ENCODE data around the gene CPB1. TPM values are rescaled to one million over a fixed set of nuclear protein-coding genes. Genes with fewer than 3 reads are reported as not detected.

The CPB1 gene
- total and polyA plus RNA-seq, 9 donors = 0.11 to 19.1 (median 5.5) TPM; not detected in 3

- H3K27ac ChIP-seq = no peak overlapping the region
- TF ChIP-seq CTCF (IDR thresholded peaks at IDR 0.05) (no peak), EP300 (IDR thresholded peaks at IDR 0.05) (no peak), POLR2A (IDR thresholded peaks at IDR 0.05) (no peak)
- no peaks in the 10 kb centered on the region for H3K4me1 ChIP-seq (ENCODE audit: insufficient read depth)
- no peaks in the 10 kb centered on the region for H3K27me3 ChIP-seq
- intact Hi-C loops (cut with DNase I) = loop anchor here in 3 of 4 donors (5.0 kb wide), 2 partner anchors 78 to 83 kb away; no protein-coding TSS in a partner anchor
- no peak overlapping the region for H3K4me3 ChIP-seq
- H3K36me3 ChIP-seq = no peaks in the 10 kb centered on the region
- WGBS, 3 donors = 83 to 91% (median 87%) methylated on average over 5 of the region's 5 CpGs
- no peaks in the 10 kb centered on the region for H3K9me3 ChIP-seq
- no peak for DNase-seq
These were observed 36.2 kb downstream of the CPB1 start for GRCh38 chr3:148863814-148864213.

- Histone ChIP-seq H3K27me3 (no peaks in the 10 kb centered on the region), H3K9me3 (no peaks in the 10 kb centered on the region), H3K4me3 (no peak within 1 kb of the TSS), H3K4me1 (ENCODE audit: insufficient read depth) (no peaks in the 10 kb centered on the region), H3K27ac (no peak within 1 kb of the TSS), H3K36me3 (no peaks in the 10 kb centered on the region)
- WGBS, 3 donors = 91 to 95% (median 94%) methylated on average over 1 of the region's 1 CpG
- intact Hi-C loops (cut with DNase I) = no loop called here
- DNase-seq = no peak
- TF ChIP-seq POLR2A (IDR thresholded peaks at IDR 0.05) = no peak
- no peak for TF ChIP-seq EP300 (IDR thresholded peaks at IDR 0.05)
- TF ChIP-seq CTCF (IDR thresholded peaks at IDR 0.05) = no peak
These were observed 37.4 kb downstream of the CPB1 start, which contains the start of gene CPA3 for GRCh38 chr3:148865049-148865448. TSS of gene CPA3 (plus strand) at chr3:148865296. CDS start at chr3:148865308, 12 bp downstream.

GRCh38 chr3:148866261-148866660 is 38.6 kb downstream of the CPB1 start:
- DNase-seq = no peak
- Histone ChIP-seq H3K9me3 (no peaks in the 10 kb centered on the region), H3K27ac (no peak overlapping the region), H3K27me3 (no peaks in the 10 kb centered on the region), H3K4me1 (ENCODE audit: insufficient read depth) (no peaks in the 10 kb centered on the region), H3K36me3 (no peaks in the 10 kb centered on the region), H3K4me3 (no peak overlapping the region)
- intact Hi-C loops (cut with DNase I) = no loop called here
- WGBS, 3 donors = 72 to 89% (median 87%) methylated on average over 4 of the region's 4 CpGs
- TF ChIP-seq POLR2A (IDR thresholded peaks at IDR 0.05) = no peak
- TF ChIP-seq CTCF (IDR thresholded peaks at IDR 0.05) = no peak
- no peak for TF ChIP-seq EP300 (IDR thresholded peaks at IDR 0.05)

- intact Hi-C loops (cut with DNase I) = loop anchor here in 1 of 4 donors (5.0 kb wide), 1 partner anchor 69 kb away; no protein-coding TSS in a partner anchor
- no peaks in the 10 kb centered on the region for H3K9me3 ChIP-seq
- 84 to 97% (median 86%) methylated on average over 9 of the region's 9 CpGs for WGBS, 3 donors
- no peak for DNase-seq
- no peak overlapping the region for H3K27ac ChIP-seq
- TF ChIP-seq CTCF (IDR thresholded peaks at IDR 0.05) (no peak), POLR2A (IDR thresholded peaks at IDR 0.05) (no peak), EP300 (IDR thresholded peaks at IDR 0.05) (no peak)
- no peaks in the 10 kb centered on the region for H3K36me3 ChIP-seq
- H3K4me3 ChIP-seq = no peak overlapping the region
- no peaks in the 10 kb centered on the region for H3K27me3 ChIP-seq
- no peaks in the 10 kb centered on the region for H3K4me1 ChIP-seq (ENCODE audit: insufficient read depth)
These were observed 45.8 kb downstream of the CPB1 start for GRCh38 chr3:148873270-148873927.

All from ovary (tissue), 9 donors.